Posterior cingulate gyrus (tissue), 11 donors: ENCODE measurements around the gene RBM17.
"Not testable (repeated sequence)": the region's sequence is repeated elsewhere in the genome, so short reads cannot be mapped to it uniquely, and the experiment has no call there.

Experiments
- DNase-seq, 10 donors: peaks; one replicate each; pipeline versions ENCODE4 v3.0.0 to v3.0.0-alpha.2; 2020 to 2021; ENCODE audit warnings: mixed read lengths in 3 of 10
- intact Hi-C: fragments of 100-400 bp; cut with DNase I; formaldehyde crosslinking; loops from one replicate; pipeline ENCODE4 v1.15.1; 2023

The RBM17 gene

GRCh38 chr10:6130848-6131470 lies 42.1 kb downstream of the RBM17 start:
- intact Hi-C loops: no loop called here
- peak in 1 of 10 donors; percentile 71 for DNase-seq

- intact Hi-C loops: no loop called here
- peak in 1 of 10 donors; percentile 86 for DNase-seq
Observed at GRCh38 chr10:6133331-6134098, 44.7 kb downstream of the RBM17 start.

- intact Hi-C loops: no loop called here
Observed at GRCh38 chr10:6134099-6134823, 45.4 kb downstream of the RBM17 start.

GRCh38 chr10:6135039-6135438 lies 46.2 kb downstream of the RBM17 start:
- intact Hi-C loops: no loop called here
- DNase-seq: no peak

More at GRCh38 chr10:6134099-6134823, 45.4 kb downstream of the RBM17 start:
- DNase-seq: peak in 1 of 10 donors; percentile 58

GRCh38 chr10:6135589-6136168 lies 46.8 kb downstream of the RBM17 start:
- no peak for DNase-seq
- intact Hi-C loops: no loop called here

GRCh38 chr10:6136215-6137201 lies 47.7 kb downstream of the RBM17 start:
- DNase-seq: peak in 1 of 10 donors; percentile 50
- intact Hi-C loops: no loop called here

GRCh38 chr10:6138456-6138855 lies 49.6 kb downstream of the RBM17 start:
- DNase-seq: peak in 1 of 10 donors; percentile 8

GRCh38 chr10:6139470-6139869 lies 50.6 kb downstream of the RBM17 start:
- intact Hi-C loops: no loop called here
- peak in 1 of 10 donors; percentile 68 for DNase-seq

More at GRCh38 chr10:6138456-6138855, 49.6 kb downstream of the RBM17 start:
- intact Hi-C loops: no loop called here

GRCh38 chr10:6140141-6140841 lies 51.5 kb downstream of the RBM17 start:
- DNase-seq: peak in 1 of 10 donors; percentile 77

GRCh38 chr10:6140965-6141295 lies 52.1 kb downstream of the RBM17 start:
- intact Hi-C loops: no loop called here
- peak in 1 of 10 donors; percentile 24 for DNase-seq

More at GRCh38 chr10:6140141-6140841, 51.5 kb downstream of the RBM17 start:
- intact Hi-C loops: no loop called here

GRCh38 chr10:6141296-6142151 lies 52.7 kb downstream of the RBM17 start:
- DNase-seq: peak in 2 of 10 donors; percentile 73 to 79
- intact Hi-C loops: no loop called here

- intact Hi-C loops, DNase-seq: not testable (repeated sequence)
Observed at GRCh38 chr10:6142186-6142585, 53.4 kb downstream of the RBM17 start.

GRCh38 chr10:6142644-6143043 lies 53.8 kb downstream of the RBM17 start:
- intact Hi-C loops: no loop called here
- peak in 1 of 10 donors; percentile 18 for DNase-seq

GRCh38 chr10:6143181-6143580 lies 54.3 kb downstream of the RBM17 start:
- intact Hi-C loops: no loop called here
- peak in 1 of 10 donors; percentile 66 for DNase-seq

- intact Hi-C loops: loop anchor here (5.0 kb wide), 1 partner anchor 58 kb away; the partner anchor contains the start of gene PFKFB3
- DNase-seq: peak; percentile 72 to 98 (median 88)
Observed at GRCh38 chr10:6144406-6145165, 55.8 kb downstream of the RBM17 start.

- DNase-seq: peak in 2 of 10 donors; percentile 26 to 81
Observed at GRCh38 chr10:6145166-6145987, 56.5 kb downstream of the RBM17 start.

More at GRCh38 chr10:6145166-6145987, 56.5 kb downstream of the RBM17 start:
- intact Hi-C loops: loop anchor here (5.0 kb wide), 1 partner anchor 57 kb away; the partner anchor contains the start of gene PFKFB3
